Neuronal stem cell (in vitro differentiated cells): Measurements from ENCODE around the gene BIRC5.

Experiments used
- DNase-seq: peaks from one replicate; pipeline ENCODE4 v3.0.0-alpha.2; 2013; ENCODE audit warnings: low spot score
- H2AFZ ChIP-seq: one replicate; pipeline ENCODE4 v1.6.1; 2013; ENCODE audit warnings: mild to moderate bottlenecking, low read length, inconsistent platforms
- H2AK5ac ChIP-seq: 2 replicates; pipeline ENCODE4 v1.6.1; 2013; ENCODE audit warnings: low read depth, mild to moderate bottlenecking, inconsistent platforms, low read length, moderate library complexity, mixed read lengths
- H2BK120ac ChIP-seq: 2 replicates; pipeline ENCODE4 v1.6.1; 2013; ENCODE audit warnings: low read depth, mild to moderate bottlenecking, inconsistent platforms, low read length, moderate library complexity, mixed read lengths
- H2BK12ac ChIP-seq: one replicate; pipeline ENCODE4 v1.6.1; 2013; ENCODE audit warnings: low read length, inconsistent platforms
- H2BK15ac ChIP-seq: 2 replicates; pipeline ENCODE4 v1.6.1; 2013; ENCODE audit warnings: mild to moderate bottlenecking, low read length, inconsistent platforms, mixed read lengths
- H2BK5ac ChIP-seq: one replicate; pipeline ENCODE4 v1.6.1; 2013; ENCODE audit warnings: inconsistent platforms, mild to moderate bottlenecking, low read length, moderate library complexity
- H3K14ac ChIP-seq: one replicate; pipeline ENCODE4 v1.6.1; 2013; ENCODE audit warnings: low read length, inconsistent platforms
- H3K18ac ChIP-seq: 2 replicates; pipeline ENCODE4 v1.6.1; 2013; ENCODE audit warnings: low read length, inconsistent platforms
- H3K23ac ChIP-seq: 2 replicates; pipeline ENCODE4 v1.6.1; 2013; ENCODE audit warnings: low read depth, mild to moderate bottlenecking, mixed read lengths, low read length, inconsistent platforms; ENCODE audit not compliant: poor library complexity
- H3K27ac ChIP-seq: replicated peaks from 3 replicates; pipeline ENCODE4 v1.5.1; 2013; ENCODE audit warnings: low read length, inconsistent platforms
- H3K27me3 ChIP-seq, 3 experiments: 2 replicates each; pipeline ENCODE4 v1.6.1; 2013; ENCODE audit warnings: low read length in 3 of 3, mild to moderate bottlenecking in 2 of 3, inconsistent platforms in 1 of 3, low read depth in 1 of 3, mixed read lengths in 1 of 3, moderate library complexity in 1 of 3; ENCODE audit not compliant: control insufficient read depth in 3 of 3, insufficient read depth in 3 of 3
- H3K36me3 ChIP-seq, 2 donors: replicated peaks in 1 of 2; 2 replicates each; pipeline ENCODE4 v1.6.1; 2013; ENCODE audit warnings: low read length in 2 of 2; ENCODE audit not compliant: control insufficient read depth in 2 of 2, insufficient read depth in 2 of 2
- H3K4ac ChIP-seq: 2 replicates; pipeline ENCODE4 v1.6.1; 2013; ENCODE audit warnings: inconsistent platforms, mild to moderate bottlenecking, low read length, moderate library complexity
- H3K4me1 ChIP-seq, 2 donors: 1 replicate in 1 of 2; 2 replicates in 1 of 2; pipeline ENCODE4 v1.6.1; 2013; ENCODE audit warnings: low read length in 2 of 2, low read depth in 1 of 2; ENCODE audit not compliant: control insufficient read depth in 2 of 2, insufficient read depth in 1 of 2
- H3K4me2 ChIP-seq: one replicate; pipeline ENCODE4 v1.6.1; 2013; ENCODE audit warnings: mild to moderate bottlenecking, low read length, inconsistent platforms; ENCODE audit not compliant: insufficient read depth, poor library complexity, severe bottlenecking
- H3K4me3 ChIP-seq, 2 donors: 2 replicates each; pipeline ENCODE4 v1.5.1; 2013; ENCODE audit warnings: low read length in 2 of 2, mild to moderate bottlenecking in 2 of 2, inconsistent platforms in 1 of 2, moderate library complexity in 1 of 2
- H3K79me1 ChIP-seq: one replicate; pipeline ENCODE4 v1.6.1; 2013; ENCODE audit warnings: low read depth, mild to moderate bottlenecking, inconsistent platforms, low read length, moderate library complexity
- H3K9ac ChIP-seq: one replicate; pipeline ENCODE4 v1.6.1; 2013; ENCODE audit warnings: mild to moderate bottlenecking, low read depth, low read length, inconsistent platforms; ENCODE audit not compliant: poor library complexity
- H3K9me3 ChIP-seq, 2 donors: replicated peaks in 1 of 2; 2 replicates each; pipeline versions ENCODE3 to v1.6.1; 2013; ENCODE audit warnings: low read length in 2 of 2, mild to moderate bottlenecking in 2 of 2, inconsistent platforms in 1 of 2, low read depth in 1 of 2, mixed read lengths in 1 of 2, moderate library complexity in 1 of 2; ENCODE audit not compliant: control insufficient read depth in 2 of 2, insufficient read depth in 1 of 2
- H4K8ac ChIP-seq: one replicate; pipeline ENCODE4 v1.6.1; 2013; ENCODE audit warnings: low read depth, mild to moderate bottlenecking, inconsistent platforms, low read length, moderate library complexity
- H4K91ac ChIP-seq: one replicate; pipeline ENCODE4 v1.6.1; 2013; ENCODE audit warnings: low read length, low read depth, mild to moderate bottlenecking, inconsistent platforms; ENCODE audit not compliant: poor library complexity
- WGBS, 2 donors: extraction: QIAGEN DNeasy Blood & Tissue Kit; methylation state at CpG; one replicate each; pipeline ENCODE4 v1.1.7; 2013; ENCODE audit warnings: missing lambda C conversion rate in 2 of 2, mixed read lengths in 1 of 2; ENCODE audit not compliant: insufficient read length in 2 of 2, insufficient replicate concordance in 1 of 2; ENCODE audit errors: extremely low coverage in 2 of 2; 5-methylcytosine and 5-hydroxymethylcytosine counted together

BIRC5 gene

DNA sequence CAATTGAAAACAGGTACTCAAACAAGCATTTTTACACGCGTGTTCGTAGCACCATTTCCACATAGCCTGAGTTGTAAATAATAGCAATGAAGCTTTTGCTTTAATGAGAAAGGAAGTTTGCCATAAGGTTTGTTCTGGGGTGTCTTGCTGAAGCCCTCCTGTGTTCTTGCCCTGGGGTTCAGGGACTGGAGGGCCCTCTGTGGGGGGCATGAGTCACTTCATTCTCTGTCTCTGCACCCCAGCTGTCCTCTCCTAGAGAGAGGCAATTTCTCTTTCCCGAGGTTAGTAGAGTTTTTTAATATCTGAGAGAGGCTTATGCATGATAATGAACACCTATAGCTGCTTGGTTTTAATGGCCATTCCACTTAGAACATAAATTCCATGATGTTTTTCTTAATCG lies 17.3 kb upstream of the BIRC5 start:
- no peak overlapping the region for H2BK12ac ChIP-seq
- peaks cover 6 to 72% of the 10 kb centered on the region in 2 donors for H3K36me3 ChIP-seq
- no peak overlapping the region for H3K27ac ChIP-seq
- no peak overlapping the region for H2BK120ac ChIP-seq
- H3K27me3 ChIP-seq = no peaks in the 10 kb centered on the region
- no peaks in the 10 kb centered on the region for H3K9me3 ChIP-seq
- no peak overlapping the region for H2BK15ac ChIP-seq
- no peak overlapping the region for H3K18ac ChIP-seq
- H2AFZ ChIP-seq = no peak overlapping the region
- no peak overlapping the region for H2AK5ac ChIP-seq
- H3K14ac ChIP-seq = no peak overlapping the region
- H4K8ac ChIP-seq = no peak overlapping the region
- no peak overlapping the region for H3K4ac ChIP-seq
- no peak overlapping the region for H3K4me3 ChIP-seq
- H3K4me2 ChIP-seq = no peak overlapping the region
- no peak overlapping the region for H2BK5ac ChIP-seq
- H4K91ac ChIP-seq = no peak overlapping the region
- H3K79me1 ChIP-seq = peaks cover 2% of the 10 kb centered on the region
- H3K9ac ChIP-seq = no peak overlapping the region
- no peaks in the 10 kb centered on the region for H3K4me1 ChIP-seq
- no peak for DNase-seq
- no CpG with 5 or more reads among the region's 5 CpGs for WGBS, 2 donors
- H3K23ac ChIP-seq = no peak overlapping the region

DNA sequence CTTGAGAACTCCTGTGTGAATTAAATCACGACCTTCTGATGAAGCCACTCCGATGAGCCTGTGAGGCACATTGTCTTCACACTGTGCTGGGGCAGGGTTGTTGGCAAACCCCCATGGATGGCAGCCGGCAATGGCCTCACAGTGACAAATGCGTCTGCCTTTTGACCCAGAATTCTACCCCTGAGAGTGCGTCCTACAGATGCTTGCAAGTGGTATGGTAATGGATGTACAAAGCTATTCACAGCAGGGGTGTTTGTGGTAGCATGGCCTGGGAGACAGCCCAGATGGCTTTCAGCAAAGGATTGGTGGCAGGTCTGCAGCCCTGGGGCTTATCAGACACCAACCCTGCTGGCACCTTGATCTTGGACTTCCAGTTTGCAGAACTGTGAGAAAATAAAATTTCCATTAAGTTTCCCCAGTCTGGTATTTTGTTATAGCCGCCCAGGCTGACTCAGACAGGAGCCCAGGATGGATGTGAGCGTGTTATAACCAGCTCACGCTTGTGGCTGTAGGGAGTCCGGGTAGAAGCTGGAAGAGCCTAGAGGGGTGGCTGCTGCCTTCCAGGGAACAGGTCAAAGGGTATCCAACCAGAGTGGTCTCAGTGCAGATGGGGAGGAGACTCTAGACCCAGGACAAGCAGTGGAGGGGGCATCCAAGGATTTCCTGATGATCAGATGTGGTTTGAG lies 16.8 kb upstream of the BIRC5 start:
- Histone ChIP-seq H3K27me3 (no peaks in the 10 kb centered on the region), H3K27ac (no peak overlapping the region), H3K4me1 (no peaks in the 10 kb centered on the region), H3K4ac (no peak overlapping the region), H2BK5ac (no peak overlapping the region), H3K9ac (no peak overlapping the region), H3K79me1 (peaks cover 2% of the 10 kb centered on the region), H3K36me3 (peaks cover 6 to 68% of the 10 kb centered on the region in 2 donors), H2AFZ (no peak overlapping the region), H3K23ac (no peak overlapping the region), H2BK12ac (no peak overlapping the region), H3K4me3 (no peak overlapping the region), H3K18ac (no peak overlapping the region), H3K9me3 (no peaks in the 10 kb centered on the region), H3K14ac (no peak overlapping the region), H4K8ac (no peak overlapping the region), H4K91ac (no peak overlapping the region), H2AK5ac (no peak overlapping the region), H2BK15ac (no peak overlapping the region), H3K4me2 (no peak overlapping the region), H2BK120ac (no peak overlapping the region)
- DNase-seq = no peak
- no CpG with 5 or more reads among the region's 9 CpGs for WGBS, 2 donors

DNA sequence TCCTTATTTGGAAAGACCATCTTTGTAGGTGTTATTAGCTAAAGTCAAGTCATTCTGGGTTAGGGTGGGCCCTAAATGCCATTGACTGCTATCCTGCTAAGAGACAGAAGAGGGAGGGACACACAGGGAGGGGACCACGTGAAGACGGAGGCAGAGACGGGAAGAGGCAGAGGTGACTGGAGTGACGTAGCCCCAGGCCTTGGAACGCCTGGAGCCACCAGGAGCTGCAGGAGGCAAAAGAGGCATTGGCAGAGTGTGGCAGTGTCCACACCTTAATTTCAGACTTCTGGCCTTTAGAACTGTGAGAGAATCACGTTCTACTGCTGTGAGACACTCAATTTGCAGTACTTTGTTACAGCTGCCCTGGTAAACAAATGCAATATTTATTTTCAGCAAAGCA lies 13.6 kb upstream of the BIRC5 start:
- Histone ChIP-seq H2AK5ac (no peak overlapping the region), H3K9me3 (no peaks in the 10 kb centered on the region), H3K36me3 (peaks cover 18 to 72% of the 10 kb centered on the region in 2 donors), H3K18ac (no peak overlapping the region), H3K27ac (no peak overlapping the region), H4K91ac (no peak overlapping the region), H3K4me3 (no peak overlapping the region), H2BK120ac (no peak overlapping the region), H2BK5ac (no peak overlapping the region), H3K4ac (no peak overlapping the region), H2BK15ac (no peak overlapping the region), H3K27me3 (no peaks in the 10 kb centered on the region), H3K9ac (no peak overlapping the region), H3K14ac (no peak overlapping the region), H3K4me1 (no peaks in the 10 kb centered on the region), H4K8ac (no peak overlapping the region), H3K79me1 (peaks cover 2% of the 10 kb centered on the region), H2BK12ac (no peak overlapping the region), H3K4me2 (no peak overlapping the region), H2AFZ (no peak overlapping the region), H3K23ac (no peak overlapping the region)
- no CpG with 5 or more reads among the region's 6 CpGs for WGBS, 2 donors
- DNase-seq = no peak

DNA sequence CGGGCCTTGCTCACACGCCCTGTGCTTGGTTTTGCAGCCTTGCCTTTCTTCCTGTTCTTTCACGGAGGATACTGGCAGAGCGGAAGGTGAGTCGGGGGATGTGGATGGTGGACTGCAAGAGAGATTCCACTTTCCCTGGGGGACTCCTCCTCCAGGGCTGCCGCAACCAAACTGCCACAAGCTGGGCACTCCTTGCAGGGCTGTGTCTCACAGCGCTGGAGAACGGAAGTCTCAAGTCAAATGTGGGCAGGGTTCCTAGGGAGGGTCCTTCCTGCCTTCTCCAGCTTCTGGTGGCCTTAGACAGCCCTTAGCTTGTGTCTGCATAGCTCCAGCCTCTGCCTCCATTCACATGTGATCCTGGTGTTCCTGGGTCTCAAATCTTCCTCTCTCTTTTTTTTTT lies 11.4 kb upstream of the BIRC5 start:
- WGBS, 2 donors = no CpG with 5 or more reads among the region's 8 CpGs
- H2AFZ ChIP-seq = no peak overlapping the region
- no peak for DNase-seq

More for the DNA sequence above, 11.4 kb upstream of the BIRC5 start:
- no peak overlapping the region for H4K91ac ChIP-seq
- H3K79me1 ChIP-seq = no peaks in the 10 kb centered on the region
- H3K27me3 ChIP-seq = no peaks in the 10 kb centered on the region
- H3K4me2 ChIP-seq = no peak overlapping the region
- no peak overlapping the region for H3K9ac ChIP-seq
- no peak overlapping the region for H2BK12ac ChIP-seq
- no peak overlapping the region for H3K27ac ChIP-seq
- peak overlapping the region; percentile 65 for H4K8ac ChIP-seq
- H3K4me3 ChIP-seq = no peak overlapping the region
- H3K36me3 ChIP-seq = peaks cover 18 to 67% of the 10 kb centered on the region in 2 donors
- no peak overlapping the region for H3K4ac ChIP-seq
- no peaks in the 10 kb centered on the region for H3K4me1 ChIP-seq
- no peak overlapping the region for H2BK15ac ChIP-seq
- no peak overlapping the region for H2BK120ac ChIP-seq
- peaks cover 0 to under 1% of the 10 kb centered on the region in 2 donors for H3K9me3 ChIP-seq
- no peak overlapping the region for H3K23ac ChIP-seq
- H3K14ac ChIP-seq = no peak overlapping the region
- H2BK5ac ChIP-seq = peak overlapping the region; percentile 53
- H2AK5ac ChIP-seq = no peak overlapping the region
- H3K18ac ChIP-seq = no peak overlapping the region
